SK-N-SH (cell line): ENCODE measurements around the gene KCNG4.

Experiments
- NFIC ChIP-seq: IDR thresholded peaks from 2 replicates; pipeline ENCODE4 v1.4.0; 2012; ENCODE audit warnings: borderline replicate concordance
- TAF1 ChIP-seq: IDR thresholded peaks from 2 replicates; pipeline ENCODE4 v1.6.1; 2012; ENCODE audit warnings: low read depth, mild to moderate bottlenecking, low read length, moderate library complexity, borderline replicate concordance

DNA sequence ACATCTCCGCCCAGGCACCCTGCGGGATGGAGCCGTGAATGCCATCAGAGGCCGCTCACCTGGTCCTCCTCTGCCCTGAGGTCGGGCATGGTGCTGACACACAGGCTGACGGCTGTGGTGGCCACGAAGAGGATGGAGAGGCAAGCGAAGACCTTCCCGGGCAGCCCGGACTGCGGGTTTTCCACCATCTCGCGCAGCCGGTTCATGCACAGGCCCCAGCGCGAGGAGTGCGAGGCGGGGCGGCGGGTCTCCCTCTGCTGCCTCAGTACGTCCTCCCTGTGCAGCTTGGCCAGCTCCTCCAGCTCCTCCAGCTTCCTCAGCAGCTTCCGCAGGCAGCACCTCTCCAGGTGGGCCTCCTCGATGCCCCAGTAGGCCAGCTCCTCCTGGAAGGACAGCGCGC is 3.1 kb downstream of the KCNG4 start:
- no peak for TF ChIP-seq TAF1
- TF ChIP-seq NFIC, result no peak
